Glutamatergic neuron (in vitro differentiated cells): Measurements from ENCODE around the gene NUDT4. TPM values are rescaled to one million over a fixed set of nuclear protein-coding genes. Genes with fewer than 3 reads are reported as not detected.

Experiments used
- DNase-seq: peaks from one replicate; pipeline ENCODE4 v3.0.0; 2022
- H3K27ac Mint-ChIP-seq: one replicate; pipeline ENCODE4 v1.8.0; 2020; ENCODE audit warnings: mild to moderate bottlenecking, mixed read lengths, inconsistent platforms; ENCODE audit not compliant: unreplicated experiment
- H3K27me3 Mint-ChIP-seq: one replicate; pipeline ENCODE4 v1.8.0; 2020; ENCODE audit warnings: mild to moderate bottlenecking, moderate library complexity, mixed read lengths, inconsistent platforms; ENCODE audit not compliant: unreplicated experiment
- H3K36me3 Mint-ChIP-seq: one replicate; pipeline ENCODE4 v1.8.0; 2020; ENCODE audit warnings: mild to moderate bottlenecking, mixed read lengths, inconsistent platforms; ENCODE audit not compliant: unreplicated experiment
- H3K4me1 Mint-ChIP-seq: one replicate; pipeline ENCODE4 v1.8.0; 2020; ENCODE audit warnings: mild to moderate bottlenecking, low read depth, mixed read lengths, inconsistent platforms; ENCODE audit not compliant: unreplicated experiment
- H3K4me3 Mint-ChIP-seq: one replicate; pipeline ENCODE4 v1.8.0; 2020; ENCODE audit warnings: mild to moderate bottlenecking, mixed read lengths, inconsistent platforms; ENCODE audit not compliant: unreplicated experiment
- H3K9me3 Mint-ChIP-seq: one replicate; pipeline ENCODE4 v1.8.0; 2020; ENCODE audit warnings: mild to moderate bottlenecking, moderate library complexity, mixed read lengths, inconsistent platforms; ENCODE audit not compliant: unreplicated experiment
- CTCF ChIP-seq: fragments of 200-600 bp; sonication (generic); IDR thresholded peaks from one replicate; pipeline ENCODE4 v1.5.0; 2021; ENCODE audit not compliant: partially characterized antibody, unreplicated experiment
- total RNA-seq: library from RNA; stranded (reverse); fragmentation: NEBNext Ultra II Directional; extraction: Animal tissue kit (Norgen Biotek cat#: 25700); gene quantifications from one replicate; pipeline ENCODE4 v1.2.1, GENCODE V29; 2021; ENCODE audit not compliant: unreplicated experiment

Gene NUDT4
- total RNA-seq, 1 donor from 2014 or later, result 29.5 TPM

DNA sequence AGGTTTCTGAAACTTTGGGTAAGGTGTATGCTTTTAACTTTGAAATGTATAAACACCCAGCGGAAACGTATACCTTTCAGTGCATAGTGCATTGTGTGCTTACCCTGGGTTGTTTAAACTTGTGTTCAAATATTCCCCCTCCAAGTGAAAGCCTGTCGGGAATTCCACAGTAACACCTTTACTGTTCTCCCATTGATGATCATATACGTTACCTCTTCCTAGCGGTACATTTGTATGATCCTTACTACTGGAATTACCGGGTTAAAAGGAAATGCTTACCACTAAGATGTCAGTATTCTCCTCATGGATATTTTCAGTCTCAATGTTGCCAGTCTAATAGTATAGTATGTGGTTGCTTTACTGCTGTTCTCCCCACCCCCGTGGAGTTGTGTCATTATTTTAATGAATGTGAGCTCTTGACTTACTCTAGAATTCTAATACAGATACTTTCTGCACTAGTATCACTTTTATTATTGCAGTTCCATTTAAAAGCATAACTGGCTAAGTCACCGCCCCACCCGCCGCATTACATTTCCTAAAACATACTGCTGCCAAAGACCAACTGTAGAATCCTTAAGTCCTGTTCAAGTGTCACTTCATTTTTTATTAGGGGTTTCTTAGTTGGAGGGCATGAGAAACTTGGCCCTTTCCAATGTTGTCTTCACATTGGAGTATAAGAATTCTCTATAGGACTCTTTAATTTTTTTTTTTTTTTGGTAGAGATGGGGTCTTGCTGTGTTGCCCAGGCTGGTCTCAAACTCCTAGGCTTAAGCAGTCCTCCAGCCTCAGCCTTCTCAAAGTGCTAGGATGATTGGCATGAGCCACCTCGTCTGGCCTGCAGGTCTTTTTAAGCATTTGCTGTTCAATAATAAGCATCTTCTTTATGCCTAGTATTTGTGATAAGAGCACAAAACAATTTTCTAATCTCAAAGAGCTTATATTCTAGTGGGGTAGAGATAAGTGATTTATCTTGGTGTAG, 24.9 kb downstream of the NUDT4 start:
- no peaks in the 10 kb centered on the region for H3K4me1 Mint-ChIP-seq
- no peak overlapping the region for H3K27ac Mint-ChIP-seq
- no peak overlapping the region for H3K4me3 Mint-ChIP-seq
- peaks cover 3% of the 10 kb centered on the region for H3K27me3 Mint-ChIP-seq
- no peak for TF ChIP-seq CTCF
- H3K36me3 Mint-ChIP-seq, result no peaks in the 10 kb centered on the region
- no peak for DNase-seq
- H3K9me3 Mint-ChIP-seq, result peaks cover 2% of the 10 kb centered on the region

- H3K4me1 Mint-ChIP-seq, result peaks cover 6% of the 10 kb centered on the region
- no peak for TF ChIP-seq CTCF
- no peak for DNase-seq
- H3K9me3 Mint-ChIP-seq, result peaks cover 2% of the 10 kb centered on the region
- no peak overlapping the region for H3K4me3 Mint-ChIP-seq
- no peak overlapping the region for H3K27ac Mint-ChIP-seq
- peaks cover 3% of the 10 kb centered on the region for H3K27me3 Mint-ChIP-seq
- H3K36me3 Mint-ChIP-seq, result no peaks in the 10 kb centered on the region
Measured at GRCh38 chr12:93403988-93404803, 26.5 kb downstream of the NUDT4 start.

- H3K4me1 Mint-ChIP-seq, result peaks cover 6% of the 10 kb centered on the region
- peaks cover 2% of the 10 kb centered on the region for H3K9me3 Mint-ChIP-seq
- no peaks in the 10 kb centered on the region for H3K36me3 Mint-ChIP-seq
- no peak overlapping the region for H3K27ac Mint-ChIP-seq
- peaks cover 3% of the 10 kb centered on the region for H3K27me3 Mint-ChIP-seq
- no peak for DNase-seq
- no peak for TF ChIP-seq CTCF
- no peak overlapping the region for H3K4me3 Mint-ChIP-seq
Measured at GRCh38 chr12:93404961-93405849, 27.5 kb downstream of the NUDT4 start.

DNA sequence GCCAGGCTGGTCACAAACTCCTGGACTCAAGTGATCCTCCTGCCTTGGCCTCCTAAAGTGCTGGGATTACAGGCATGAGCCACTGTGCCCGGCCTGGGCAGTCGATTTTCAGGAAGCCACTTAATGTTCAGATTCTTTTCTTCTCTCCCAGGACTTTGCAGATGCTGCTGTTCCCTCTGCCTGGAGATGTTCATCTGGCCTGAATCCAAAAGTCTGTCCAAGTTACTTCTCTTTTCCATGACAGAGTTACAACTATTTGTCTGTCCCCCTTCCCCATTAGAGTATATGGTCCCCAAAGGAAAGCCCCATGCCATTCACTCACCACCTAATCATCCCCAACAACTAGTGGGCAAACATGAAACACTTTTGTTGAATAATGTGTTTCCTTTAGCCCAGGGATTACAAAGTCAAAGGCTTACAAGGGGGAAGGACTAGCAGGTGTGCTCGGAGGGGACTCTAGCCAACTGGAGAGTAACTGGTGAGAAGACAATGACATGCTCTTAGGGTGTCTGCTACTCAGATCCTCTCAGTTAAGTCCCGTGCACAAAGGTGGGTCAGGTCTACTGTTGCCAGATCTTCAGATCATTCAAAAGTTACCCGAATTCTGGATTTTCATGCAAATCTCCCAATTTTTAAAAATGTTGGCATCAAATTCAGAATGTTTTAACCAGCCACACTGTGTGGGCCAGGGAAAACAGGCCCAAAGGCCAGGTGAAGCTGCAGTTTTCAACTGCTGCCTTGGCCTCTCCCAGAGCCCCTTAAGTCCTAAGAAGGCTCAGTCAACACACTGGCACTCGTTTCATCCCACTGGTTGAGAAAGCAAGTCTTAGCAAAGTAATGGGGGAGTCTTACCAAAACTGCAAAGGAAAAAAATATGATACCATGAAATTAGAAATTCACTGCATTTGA, 29.6 kb downstream of the NUDT4 start:
- Mint-ChIP-seq H3K4me1 (peaks cover 6% of the 10 kb centered on the region), H3K27me3 (peaks cover 3% of the 10 kb centered on the region), H3K27ac (no peak overlapping the region), H3K9me3 (peaks cover 2% of the 10 kb centered on the region), H3K4me3 (no peak overlapping the region), H3K36me3 (no peaks in the 10 kb centered on the region)
- TF ChIP-seq CTCF, result no peak
- no peak for DNase-seq
